Measurements from ENCODE around the gene ECHS1.

DNA sequence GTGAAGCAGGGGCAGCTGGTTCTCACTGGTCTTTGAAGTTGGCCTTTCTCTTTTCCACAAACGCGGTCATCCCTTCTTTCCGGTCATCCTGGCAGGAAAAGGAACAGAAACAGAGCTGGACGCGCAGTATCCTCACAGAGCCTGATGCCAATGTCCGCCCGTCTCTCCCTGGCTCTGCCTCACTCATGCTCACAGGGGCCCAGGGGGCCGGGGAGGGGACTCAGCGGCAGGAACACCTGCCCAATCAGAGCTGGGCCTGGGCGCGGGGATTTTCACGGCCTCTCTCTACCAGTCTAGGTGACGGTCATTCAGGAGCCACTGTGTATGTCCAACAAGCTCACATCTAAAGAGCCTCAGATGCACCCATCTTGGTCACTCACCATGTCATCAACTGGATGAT, 10.3 kb downstream of the ECHS1 start:
- TF ChIP-seq SP1 (IDR thresholded peaks at IDR 0.05; ENCODE audit: low read depth) (no peak), ZNF274 (IDR thresholded peaks at IDR 0.05; ENCODE audit: low read depth, low read length) (no peak), RAD21 (IDR thresholded peaks at IDR 0.05; ENCODE audit: low read depth) (no peak), POLR2AphosphoS5 (IDR thresholded peaks at IDR 0.05; ENCODE audit: low read depth, low read length) (no peak), EZH2 (IDR thresholded peaks at IDR 0.05) (no peak), POLR2A (IDR thresholded peaks at IDR 0.05; ENCODE audit: borderline replicate concordance, extremely low read depth, insufficient read depth, insufficient read length) (no peak), EZH2phosphoT487 (IDR thresholded peaks at IDR 0.05; ENCODE audit: borderline replicate concordance) (no peak), SRF (IDR thresholded peaks at IDR 0.05; ENCODE audit: low read depth) (no peak), TCF7L2 (IDR thresholded peaks at IDR 0.05; ENCODE audit: borderline replicate concordance, extremely low read depth, insufficient read depth, insufficient read length) (no peak), JUND (IDR thresholded peaks at IDR 0.05) (no peak)
- TF ChIP-seq, protein P1, sequence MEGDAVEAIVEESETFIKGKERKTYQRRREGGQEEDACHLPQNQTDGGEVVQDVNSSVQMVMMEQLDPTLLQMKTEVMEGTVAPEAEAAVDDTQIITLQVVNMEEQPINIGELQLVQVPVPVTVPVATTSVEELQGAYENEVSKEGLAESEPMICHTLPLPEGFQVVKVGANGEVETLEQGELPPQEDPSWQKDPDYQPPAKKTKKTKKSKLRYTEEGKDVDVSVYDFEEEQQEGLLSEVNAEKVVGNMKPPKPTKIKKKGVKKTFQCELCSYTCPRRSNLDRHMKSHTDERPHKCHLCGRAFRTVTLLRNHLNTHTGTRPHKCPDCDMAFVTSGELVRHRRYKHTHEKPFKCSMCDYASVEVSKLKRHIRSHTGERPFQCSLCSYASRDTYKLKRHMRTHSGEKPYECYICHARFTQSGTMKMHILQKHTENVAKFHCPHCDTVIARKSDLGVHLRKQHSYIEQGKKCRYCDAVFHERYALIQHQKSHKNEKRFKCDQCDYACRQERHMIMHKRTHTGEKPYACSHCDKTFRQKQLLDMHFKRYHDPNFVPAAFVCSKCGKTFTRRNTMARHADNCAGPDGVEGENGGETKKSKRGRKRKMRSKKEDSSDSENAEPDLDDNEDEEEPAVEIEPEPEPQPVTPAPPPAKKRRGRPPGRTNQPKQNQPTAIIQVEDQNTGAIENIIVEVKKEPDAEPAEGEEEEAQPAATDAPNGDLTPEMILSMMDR (IDR thresholded peaks at IDR 0.05 in 2 of 3, conservative IDR thresholded peaks at IDR 0.05 in 1 of 3; ENCODE audit: borderline replicate concordance in 1 of 3, insufficient read depth in 1 of 3, low read depth in 2 of 3, low read length in 2 of 3): no peak
- TF ChIP-seq, protein P2, sequence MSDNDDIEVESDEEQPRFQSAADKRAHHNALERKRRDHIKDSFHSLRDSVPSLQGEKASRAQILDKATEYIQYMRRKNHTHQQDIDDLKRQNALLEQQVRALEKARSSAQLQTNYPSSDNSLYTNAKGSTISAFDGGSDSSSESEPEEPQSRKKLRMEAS (IDR thresholded peaks at IDR 0.05): no peak
